Measurements from ENCODE around the gene GGACT.

The GGACT gene

DNA sequence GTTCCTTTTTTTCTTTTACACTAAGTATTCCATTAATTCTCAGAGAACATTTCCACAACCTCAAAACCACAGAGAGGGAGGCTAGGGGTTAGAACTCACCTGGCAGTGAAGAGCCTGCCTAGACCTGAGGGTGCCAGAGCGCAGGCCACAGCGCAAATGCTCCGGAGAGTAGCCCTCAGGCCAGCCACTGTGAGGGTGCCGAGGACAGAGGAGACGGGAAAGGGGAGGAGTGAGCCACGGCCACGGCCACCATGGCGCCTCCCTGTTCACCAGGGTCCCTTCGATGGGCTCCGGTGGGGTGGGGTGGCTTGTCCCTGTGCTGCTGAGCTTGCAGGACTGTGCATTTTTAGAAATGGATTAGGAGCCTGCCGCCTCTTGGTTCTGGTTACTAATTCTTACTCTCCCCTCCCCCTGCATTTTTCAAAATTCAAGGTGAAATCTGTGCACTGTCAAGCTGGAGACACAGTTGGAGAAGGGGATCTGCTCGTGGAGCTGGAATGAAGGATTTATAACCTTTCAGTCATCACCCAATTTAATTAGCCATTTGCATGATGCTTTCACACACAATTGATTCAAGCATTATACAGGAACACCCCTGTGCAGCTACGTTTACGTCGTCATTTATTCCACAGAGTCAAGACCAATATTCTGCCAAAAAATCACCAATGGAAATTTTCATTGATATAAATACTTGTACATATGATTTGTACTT lies 58.8 kb downstream of the GGACT start:
- H3K9me3 ChIP-seq (ENCODE audit: insufficient read depth, low read length, severe bottlenecking) = no peaks in the 10 kb centered on the region

DNA sequence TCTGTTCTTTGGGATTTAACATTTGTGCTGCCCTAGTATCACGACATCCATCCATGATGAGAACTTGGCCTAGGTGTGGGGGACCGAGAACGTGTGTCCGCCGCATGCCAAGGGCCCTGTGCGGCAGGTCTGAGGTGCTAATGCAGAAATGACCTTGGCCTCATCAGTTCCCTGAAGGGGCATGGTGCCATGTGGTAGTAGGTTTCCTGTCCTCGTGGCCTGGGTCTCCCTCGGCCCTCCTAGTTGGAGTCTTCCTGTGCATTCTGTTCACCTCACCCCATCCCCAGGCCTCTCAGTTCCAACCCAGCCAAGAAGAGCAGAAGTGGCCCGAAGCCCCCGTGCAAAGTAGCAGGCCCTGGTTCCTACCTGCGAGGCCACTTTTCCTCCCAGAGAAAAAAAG lies 59.8 kb downstream of the GGACT start:
- H3K27ac ChIP-seq (ENCODE audit: low read length) = no peak overlapping the region
- H2AFZ ChIP-seq (ENCODE audit: low read depth, low read length) = no peak overlapping the region
- H4K20me1 ChIP-seq (ENCODE audit: insufficient read depth, low read length) = no peaks in the 10 kb centered on the region
- ATAC-seq (ENCODE audit: insufficient read depth, low read depth) = no peak
- no peaks in the 10 kb centered on the region for H3K79me2 ChIP-seq (ENCODE audit: insufficient read depth, low read length)
- H3K4me3 ChIP-seq (ENCODE audit: low read depth in 1 of 2, low read length in 2 of 2) = no peak overlapping the region
- no peaks in the 10 kb centered on the region for H3K4me1 ChIP-seq (ENCODE audit: insufficient read depth, low read length)
- no peak overlapping the region for H3K9ac ChIP-seq (ENCODE audit: low read depth, low read length)
- H3K27me3 ChIP-seq (ENCODE audit: insufficient read depth, low read length, poor library complexity) = no peaks in the 10 kb centered on the region
- no peaks in the 10 kb centered on the region for H3K9me3 ChIP-seq (ENCODE audit: insufficient read depth, low read length, severe bottlenecking)
- DNase-seq = no peak
- no peak overlapping the region for H3K4me2 ChIP-seq (ENCODE audit: insufficient read depth, low read length)
- no peak for TF ChIP-seq CTCF (IDR thresholded peaks at IDR 0.05; ENCODE audit: borderline replicate concordance, extremely low read depth, low read length, poor library complexity, severe bottlenecking)
- TF ChIP-seq EZH2 (IDR thresholded peaks at IDR 0.05; ENCODE audit: borderline replicate concordance, low read depth, low read length, severe bottlenecking) = no peak
- H3K36me3 ChIP-seq (ENCODE audit: insufficient read depth, low read length) = no peaks in the 10 kb centered on the region; the same call in 1 of the 2 replicates

More for the DNA sequence above, 58.8 kb downstream of the GGACT start:
- H4K20me1 ChIP-seq (ENCODE audit: insufficient read depth, low read length) = no peaks in the 10 kb centered on the region
- H3K4me1 ChIP-seq (ENCODE audit: insufficient read depth, low read length) = no peaks in the 10 kb centered on the region
- DNase-seq (no peak), ATAC-seq (ENCODE audit: insufficient read depth, low read depth) (no peak)
- no peaks in the 10 kb centered on the region for H3K27me3 ChIP-seq (ENCODE audit: insufficient read depth, low read length, poor library complexity)
- no peaks in the 10 kb centered on the region; the same call in 1 of the 2 replicates for H3K36me3 ChIP-seq (ENCODE audit: insufficient read depth, low read length)
- no peak overlapping the region for H3K4me2 ChIP-seq (ENCODE audit: insufficient read depth, low read length)
- no peak overlapping the region for H3K4me3 ChIP-seq (ENCODE audit: low read depth in 1 of 2, low read length in 2 of 2)
- no peaks in the 10 kb centered on the region for H3K79me2 ChIP-seq (ENCODE audit: insufficient read depth, low read length)
- no peak overlapping the region for H3K9ac ChIP-seq (ENCODE audit: low read depth, low read length)
- H3K27ac ChIP-seq (ENCODE audit: low read length) = no peak overlapping the region
- H2AFZ ChIP-seq (ENCODE audit: low read depth, low read length) = no peak overlapping the region
- TF ChIP-seq EZH2 (IDR thresholded peaks at IDR 0.05; ENCODE audit: borderline replicate concordance, low read depth, low read length, severe bottlenecking) = no peak
- TF ChIP-seq CTCF (IDR thresholded peaks at IDR 0.05; ENCODE audit: borderline replicate concordance, extremely low read depth, low read length, poor library complexity, severe bottlenecking) = no peak

- no peak for DNase-seq
- Histone ChIP-seq H3K27ac (ENCODE audit: low read length) (no peak overlapping the region), H3K79me2 (ENCODE audit: insufficient read depth, low read length) (no peaks in the 10 kb centered on the region), H3K4me1 (ENCODE audit: insufficient read depth, low read length) (no peaks in the 10 kb centered on the region), H3K36me3 (ENCODE audit: insufficient read depth, low read length) (no peaks in the 10 kb centered on the region; the same call in 1 of the 2 replicates), H3K9ac (ENCODE audit: low read depth, low read length) (no peak overlapping the region), H3K9me3 (ENCODE audit: insufficient read depth, low read length, severe bottlenecking) (no peaks in the 10 kb centered on the region), H3K4me3 (ENCODE audit: low read depth in 1 of 2, low read length in 2 of 2) (no peak overlapping the region), H2AFZ (ENCODE audit: low read depth, low read length) (no peak overlapping the region), H3K4me2 (ENCODE audit: insufficient read depth, low read length) (no peak overlapping the region), H4K20me1 (ENCODE audit: insufficient read depth, low read length) (no peaks in the 10 kb centered on the region), H3K27me3 (ENCODE audit: insufficient read depth, low read length, poor library complexity) (no peaks in the 10 kb centered on the region)
- ATAC-seq (ENCODE audit: insufficient read depth, low read depth) = no peak
- TF ChIP-seq CTCF (IDR thresholded peaks at IDR 0.05; ENCODE audit: borderline replicate concordance, extremely low read depth, low read length, poor library complexity, severe bottlenecking) (no peak), EZH2 (IDR thresholded peaks at IDR 0.05; ENCODE audit: borderline replicate concordance, low read depth, low read length, severe bottlenecking) (no peak)
Measured at GRCh38 chr13:100528353-100528752, 60.2 kb downstream of the GGACT start.
